GM18858 (cell line): ENCODE data around the gene LRRIQ4.

Source experiments
- ATAC-seq: cut with Tn5 transposase; IDR thresholded peaks from one replicate; pipeline ENCODE4 v1.9.1; 2021; ENCODE audit not compliant: unreplicated experiment

LRRIQ4 gene

DNA sequence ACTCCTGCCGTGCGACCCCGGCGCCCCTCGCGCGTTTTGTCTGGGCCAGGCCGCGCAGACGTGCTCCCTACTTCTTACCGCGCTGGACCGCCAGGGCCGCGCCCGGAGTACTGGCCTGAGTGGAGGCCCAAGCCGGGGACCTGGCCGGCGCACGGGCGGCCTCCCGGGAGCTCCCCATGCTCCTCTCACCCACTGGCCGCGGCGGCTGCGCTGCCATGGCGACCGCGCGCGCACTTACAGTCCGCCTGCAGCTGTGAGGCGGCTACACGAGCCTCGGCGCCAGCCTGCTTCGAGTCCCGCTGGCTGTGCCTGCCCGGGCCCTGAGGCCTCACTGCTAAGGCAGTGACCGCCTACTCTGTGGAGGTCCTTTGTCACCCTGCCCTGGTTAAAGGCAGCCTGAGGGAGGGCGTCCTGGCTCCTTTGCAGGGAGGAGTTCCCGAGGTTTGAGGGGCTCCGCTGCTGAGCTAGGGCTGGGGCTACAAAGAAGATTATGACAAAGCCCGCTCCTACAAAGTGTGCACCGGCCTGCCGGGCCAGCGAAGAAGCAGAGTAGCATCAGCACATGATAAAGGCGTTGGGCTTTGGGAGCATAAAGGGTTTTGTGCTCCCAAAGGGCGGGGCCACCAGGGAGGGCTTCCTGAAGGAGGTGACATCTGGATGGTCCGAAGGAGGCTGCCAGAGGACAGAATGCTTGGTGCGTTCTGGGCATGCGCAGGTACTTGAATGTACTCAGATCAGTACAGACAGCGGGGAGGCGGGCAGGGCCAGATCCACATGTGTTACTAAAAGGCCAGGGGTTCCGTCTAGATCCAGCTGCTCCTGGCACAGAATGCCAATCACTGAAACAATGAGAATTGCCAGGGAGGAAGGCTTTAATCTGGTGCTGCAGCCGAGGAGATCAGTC is at the start of gene LRRIQ4, which contains the start of gene LRRC34:
LRRIQ4 (plus strand) TSS at position 539 of the 904 bp plus-strand sequence. CDS start 9,052 bp downstream, outside the sequence.
LRRC34 (minus strand) TSS at position 573 of the 904 bp plus-strand sequence; CDS start at position 217, 356 bp downstream.
- ATAC-seq = peak; percentile 49

- ATAC-seq = peak; percentile 37
Measured at GRCh38 chr3:169764312-169764881, 48.3 kb upstream of the LRRIQ4 start.

DNA sequence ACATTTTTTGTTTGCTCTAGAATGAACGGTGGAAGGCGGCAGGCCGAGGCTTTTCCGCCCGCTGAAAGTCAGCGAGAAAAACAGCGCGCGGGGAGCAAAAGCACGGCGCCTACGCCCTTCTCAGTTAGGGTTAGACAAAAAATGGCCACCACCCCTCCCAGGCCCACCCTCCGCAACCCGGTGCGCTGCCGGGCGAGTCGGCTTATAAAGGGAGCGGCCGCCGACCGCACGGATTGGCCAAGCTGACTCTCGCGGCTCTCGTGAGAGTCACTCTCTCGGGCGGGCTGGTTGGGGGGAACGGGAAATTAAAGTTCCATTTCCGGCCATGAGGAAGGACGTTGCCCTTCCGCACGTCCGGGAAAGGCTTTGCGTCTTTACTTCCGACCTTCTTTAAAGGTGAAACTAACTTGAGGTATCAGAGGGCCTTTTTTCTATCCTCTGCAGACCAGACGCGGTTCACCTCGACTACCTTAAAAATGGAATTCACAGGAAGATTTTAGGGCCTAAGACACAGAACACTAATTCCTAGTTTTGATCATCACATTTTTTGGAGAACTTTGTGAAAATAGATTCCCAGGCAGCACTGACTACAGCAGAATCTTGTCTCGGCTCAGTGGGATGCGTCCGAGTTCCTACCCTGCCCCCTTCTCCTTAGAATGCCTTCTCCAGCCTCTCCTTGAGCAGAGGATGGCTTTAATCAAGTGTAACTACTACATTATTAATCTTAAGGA is 47.6 kb upstream of the LRRIQ4 start, which contains the start of gene TERC:
TERC (minus strand) TSS at position 179 of the 731 bp plus-strand sequence.
- ATAC-seq = peak; percentile 56

DNA sequence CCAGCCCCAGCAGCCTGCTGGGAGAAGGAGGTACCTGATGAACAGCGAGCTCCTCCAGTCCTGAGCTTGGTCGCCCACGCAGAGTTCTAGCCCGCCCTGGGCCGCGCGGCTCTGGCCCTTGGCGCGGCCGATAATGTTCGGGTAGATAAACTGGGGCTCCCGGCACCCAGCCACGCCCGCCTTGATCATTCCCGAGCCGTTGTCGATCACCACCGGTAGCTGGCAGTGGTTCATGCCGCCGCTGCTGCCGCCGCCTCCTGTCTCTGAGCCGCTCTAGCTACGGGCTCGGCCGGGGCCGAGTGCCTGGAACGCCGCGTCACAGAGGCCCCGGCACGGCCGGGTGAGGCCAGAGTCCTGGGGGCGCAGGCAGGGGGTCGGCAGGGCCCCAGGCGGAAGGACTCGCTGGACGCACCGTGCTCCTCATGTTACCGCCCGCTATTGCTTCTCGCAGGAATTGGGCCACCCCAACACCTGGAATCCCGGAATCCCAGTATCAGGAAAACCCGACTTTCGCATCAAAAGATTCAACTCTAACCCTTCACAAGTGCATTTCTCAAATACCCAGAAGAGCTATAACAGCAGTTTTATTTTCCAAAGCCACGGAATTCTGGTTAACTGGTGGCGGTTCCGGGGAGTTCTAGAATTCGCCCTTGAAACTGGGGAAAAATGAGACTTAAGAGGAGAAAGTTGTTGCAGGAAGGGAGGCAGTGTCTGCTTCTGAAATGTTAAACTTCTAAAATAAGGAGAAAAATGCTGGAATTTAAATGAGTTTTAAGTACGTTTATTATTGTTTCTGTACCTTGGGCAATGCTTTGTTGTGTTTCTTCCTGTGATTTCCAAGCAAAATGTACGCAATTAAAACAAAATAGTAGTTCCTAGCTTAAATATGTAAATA is 43.1 kb upstream of the LRRIQ4 start, which contains the start of gene ACTRT3:
ACTRT3 (minus strand) TSS at position 275 of the 895 bp plus-strand sequence; CDS start at position 234, 41 bp downstream.
- ATAC-seq = peak; percentile 20

GRCh38 chr3:169771497-169772304 is 41.0 kb upstream of the LRRIQ4 start:
- no peak for ATAC-seq

DNA sequence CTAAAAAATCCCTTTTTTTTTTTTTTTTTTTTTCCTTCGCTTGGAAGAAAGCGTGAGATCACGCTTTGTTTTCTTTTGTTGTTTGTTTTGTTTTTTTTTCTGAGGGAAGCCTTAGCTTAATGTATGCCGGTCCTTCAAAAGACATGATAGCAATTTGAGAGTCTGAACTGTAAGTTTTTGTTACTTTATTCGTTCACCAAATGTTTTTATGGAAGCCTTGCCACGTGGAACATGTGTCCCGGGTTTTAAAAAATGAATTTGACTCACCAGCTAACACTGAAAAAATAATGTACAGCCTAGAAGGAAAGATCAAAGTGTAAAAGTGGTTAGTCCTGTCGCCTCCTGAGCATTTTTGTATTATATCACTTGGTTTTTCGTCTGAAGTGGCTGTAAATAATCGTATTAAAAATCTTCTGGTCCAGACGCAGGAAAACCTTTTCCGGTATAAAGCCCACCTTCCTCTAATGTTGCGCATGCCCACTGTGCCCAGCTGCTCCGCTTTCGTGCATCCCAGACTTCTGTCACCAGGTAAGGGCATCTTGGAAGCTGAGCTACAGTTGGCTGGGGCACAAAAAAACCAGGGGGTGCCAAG is 40.3 kb upstream of the LRRIQ4 start:
- ATAC-seq = peak; percentile 0

DNA sequence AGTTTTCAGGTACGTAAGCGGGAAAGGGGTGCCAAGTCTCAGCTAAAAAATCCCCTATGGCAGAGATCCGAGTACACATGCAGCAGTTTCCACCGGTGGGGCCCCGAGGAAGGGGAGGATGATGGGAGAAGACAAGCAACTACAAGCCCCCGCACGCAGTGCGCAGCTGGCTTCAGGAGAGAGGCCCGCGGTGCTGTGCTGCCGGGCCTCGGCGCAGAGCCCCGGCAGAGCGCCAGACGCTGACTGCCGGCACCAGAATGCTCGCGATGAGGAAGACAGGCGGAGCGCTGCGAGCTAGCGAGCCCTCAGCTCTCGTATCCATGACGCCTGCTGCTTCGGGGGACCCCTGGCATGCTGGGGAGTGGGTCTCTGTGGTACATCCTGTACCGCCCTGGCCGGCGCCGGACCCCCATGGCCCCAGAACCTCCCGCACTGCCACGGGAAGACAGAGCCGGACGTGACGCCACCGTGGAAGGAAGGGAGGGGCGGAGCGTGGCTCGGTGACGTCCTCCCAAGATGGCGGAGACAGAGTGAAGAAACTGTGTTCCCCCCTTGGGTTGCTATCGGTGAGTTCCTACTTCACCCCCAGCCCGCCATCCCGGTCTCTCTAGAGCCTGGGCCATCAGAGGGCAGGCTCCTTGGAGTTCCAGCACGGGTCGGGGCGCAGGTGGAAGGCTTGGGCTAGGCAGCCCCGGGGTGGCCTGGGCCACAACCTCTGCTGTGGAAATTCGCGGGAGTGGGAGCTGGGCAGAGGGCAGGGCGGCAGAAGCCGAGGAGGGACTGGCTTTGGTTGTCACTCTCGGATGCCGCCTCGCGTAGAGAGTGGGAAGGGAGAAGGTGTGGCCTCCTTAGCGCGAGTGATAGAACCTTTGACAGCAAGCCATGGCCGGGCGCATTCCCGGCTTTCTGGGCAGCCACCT is 39.5 kb upstream of the LRRIQ4 start, which contains the start of gene MYNN:
MYNN (plus strand) TSS at position 500 of the 920 bp plus-strand sequence. CDS start 900 bp downstream, outside the sequence.
- peak; percentile 64 for ATAC-seq

DNA sequence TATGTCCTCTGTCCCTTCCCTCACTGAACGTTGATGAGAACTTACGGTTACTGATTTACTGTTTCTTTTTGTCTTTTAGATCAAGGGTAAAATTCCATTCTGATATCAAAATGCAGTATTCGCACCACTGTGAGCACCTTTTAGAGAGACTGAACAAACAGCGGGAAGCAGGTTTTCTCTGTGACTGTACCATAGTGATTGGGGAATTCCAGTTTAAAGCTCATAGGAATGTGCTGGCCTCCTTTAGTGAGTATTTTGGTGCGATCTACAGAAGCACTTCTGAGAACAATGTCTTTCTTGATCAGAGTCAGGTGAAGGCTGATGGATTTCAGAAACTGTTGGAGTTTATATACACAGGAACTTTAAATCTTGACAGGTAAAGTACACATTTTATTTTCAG is 38.5 kb upstream of the LRRIQ4 start:
- no peak for ATAC-seq

DNA sequence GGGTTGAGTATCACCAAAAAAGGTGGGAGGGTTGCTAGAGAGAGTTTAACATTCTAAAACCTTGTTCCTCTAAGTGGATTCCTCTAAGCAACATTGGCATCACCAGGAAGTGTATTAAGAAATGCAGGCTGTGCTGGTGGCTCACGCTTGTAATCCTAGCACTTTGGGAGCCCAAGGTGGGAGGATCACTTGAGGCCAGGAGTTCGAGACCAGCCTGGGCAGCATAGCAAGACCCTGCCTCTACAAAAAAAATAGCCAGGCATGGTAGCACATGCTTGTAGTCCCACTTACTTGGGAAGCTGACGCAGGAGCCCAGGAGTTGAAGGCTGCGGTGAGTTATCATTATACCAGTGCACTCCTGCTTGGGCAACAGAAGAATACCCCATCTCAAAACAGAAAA is 34.8 kb upstream of the LRRIQ4 start:
- ATAC-seq = no peak

DNA sequence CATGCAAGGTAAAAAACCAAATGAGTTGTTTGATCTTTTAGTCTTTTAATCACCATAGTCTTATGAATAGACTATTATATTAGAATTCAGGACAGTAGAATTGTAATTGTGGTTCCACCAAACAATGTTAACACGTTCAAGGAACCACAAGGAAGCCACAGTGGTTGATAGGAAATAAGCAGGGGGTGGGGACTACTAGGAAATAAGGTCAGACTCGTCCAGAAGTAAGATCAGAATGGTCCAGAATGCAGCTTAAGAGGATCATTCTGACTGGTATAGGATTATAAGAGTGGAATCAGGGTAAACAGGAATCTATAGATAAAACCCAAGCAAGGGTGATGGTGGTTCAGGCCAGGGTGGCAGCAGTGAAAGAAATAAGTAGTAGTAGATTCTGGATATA is 31.9 kb upstream of the LRRIQ4 start:
- no peak for ATAC-seq

DNA sequence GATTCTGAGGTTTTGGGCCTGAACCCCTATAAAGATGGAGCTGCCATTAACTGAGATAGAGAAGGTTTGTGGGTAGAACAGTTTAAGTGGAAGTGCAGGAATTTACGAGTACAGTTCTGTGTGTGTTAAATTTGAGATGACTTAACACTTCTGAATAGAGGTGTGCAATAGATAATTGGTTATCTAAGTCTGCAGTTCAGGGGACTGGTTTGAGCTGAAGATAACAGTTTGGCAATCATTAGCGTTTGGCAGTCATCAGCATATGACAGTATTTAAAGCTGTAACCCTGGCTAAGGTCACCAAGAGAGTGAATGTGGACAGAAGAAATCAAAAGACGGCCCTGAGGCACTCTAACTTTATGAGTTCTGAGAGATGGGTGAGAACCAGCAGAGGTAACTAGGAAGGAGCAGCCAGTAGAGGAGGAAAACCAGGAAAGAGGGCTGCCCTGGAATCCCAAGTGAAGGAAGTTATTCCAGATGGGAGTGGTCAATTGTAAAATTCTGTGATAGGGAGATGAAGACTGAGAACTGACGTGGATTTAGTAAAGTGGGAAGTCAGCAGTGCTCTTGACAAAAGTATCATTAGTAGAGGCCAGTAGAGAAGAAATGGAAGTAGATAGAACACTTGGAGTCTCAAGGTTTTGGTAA is 31.3 kb upstream of the LRRIQ4 start:
- no peak for ATAC-seq

GRCh38 chr3:169787120-169787519 is 25.6 kb upstream of the LRRIQ4 start:
- no peak for ATAC-seq

DNA sequence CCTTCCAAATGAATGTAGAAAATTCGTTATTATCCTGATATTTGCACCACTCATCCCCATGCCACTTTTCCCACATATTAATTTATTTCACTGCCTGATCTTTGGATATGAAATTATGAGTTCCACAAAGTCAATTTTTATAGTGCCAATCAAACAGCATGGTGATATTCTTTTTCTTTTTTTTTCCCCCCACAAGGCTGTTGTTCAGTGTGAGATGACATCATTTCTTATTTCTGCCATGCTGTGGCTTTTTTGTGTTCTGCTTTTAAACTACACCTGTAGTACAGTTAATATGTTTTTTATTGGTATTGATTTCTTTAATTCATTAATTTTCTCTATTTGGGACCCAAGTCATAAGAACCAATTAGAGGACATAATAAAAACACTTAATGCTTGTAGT is 24.9 kb upstream of the LRRIQ4 start:
- ATAC-seq = no peak

DNA sequence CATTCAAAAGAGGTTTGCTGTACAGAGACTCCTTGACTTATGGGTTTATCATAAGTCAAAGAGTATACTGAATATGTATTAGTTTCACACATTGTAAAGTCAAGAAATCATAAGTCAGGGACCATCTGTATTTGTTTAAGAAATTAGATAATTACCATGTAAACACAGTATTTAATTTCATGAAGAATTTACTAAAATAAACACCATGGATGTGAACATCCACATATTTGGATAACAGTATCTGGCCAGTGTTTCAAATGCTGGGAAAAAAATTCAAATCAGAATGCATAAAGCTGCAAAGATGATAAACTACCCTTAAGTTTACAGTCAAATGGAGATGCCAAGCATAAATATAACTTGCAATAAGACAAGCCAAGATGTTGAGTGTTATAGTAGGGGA is 22.5 kb upstream of the LRRIQ4 start:
- ATAC-seq = no peak

DNA sequence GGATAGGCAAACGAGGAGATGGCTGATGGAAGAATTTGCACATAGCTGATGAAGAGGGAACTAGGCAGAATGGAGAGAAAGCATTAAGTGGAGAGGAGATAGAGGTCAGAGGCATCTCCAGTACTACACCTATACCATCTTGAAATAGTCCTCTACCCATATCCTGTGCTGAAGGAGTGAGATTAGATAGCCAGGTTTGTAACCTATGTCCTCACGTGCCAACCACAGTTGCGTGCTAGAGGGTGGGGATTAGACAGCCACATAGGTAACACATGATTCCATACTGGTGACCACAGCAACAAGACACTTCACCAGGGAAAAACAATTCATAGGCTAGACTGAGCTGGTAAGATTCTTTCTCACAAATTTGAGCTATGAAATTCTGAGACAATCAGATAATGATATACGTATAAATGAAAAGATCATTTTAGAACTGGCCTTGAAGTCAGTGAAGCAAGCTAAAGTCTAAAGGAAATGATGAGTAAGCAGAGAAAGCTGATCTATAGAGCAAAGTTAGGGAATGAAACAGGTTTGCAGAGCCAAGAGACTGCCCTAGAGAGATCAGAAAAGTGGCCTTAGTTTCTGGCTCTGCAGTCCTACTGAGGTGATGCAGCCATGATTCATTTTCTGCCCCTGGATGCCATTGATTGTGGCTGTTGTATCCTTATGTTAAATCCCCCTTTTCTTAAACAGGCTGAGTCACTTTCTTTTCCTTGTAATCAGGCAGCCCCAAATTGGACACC is 21.8 kb upstream of the LRRIQ4 start:
- no peak for ATAC-seq

DNA sequence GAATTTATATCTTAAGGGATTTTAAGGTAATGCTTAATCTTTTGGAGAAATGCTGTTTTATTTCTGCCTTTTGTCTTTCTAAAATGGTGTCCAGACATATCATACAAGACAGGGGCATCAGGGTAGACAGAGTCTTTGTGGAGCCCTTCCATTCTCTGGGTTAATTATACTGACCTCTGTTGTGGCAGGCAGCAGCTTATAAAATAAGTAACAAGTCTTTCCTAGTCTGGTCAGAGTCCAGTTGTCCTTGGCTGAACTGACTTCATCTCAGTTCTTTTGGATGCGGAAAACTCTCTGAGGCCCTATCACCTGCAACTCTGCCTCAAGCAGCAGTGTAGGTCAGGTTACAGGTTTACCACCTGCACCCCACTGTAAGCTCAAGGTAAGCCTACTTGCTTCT is 20.3 kb upstream of the LRRIQ4 start:
- no peak for ATAC-seq

- ATAC-seq = no peak
Measured at GRCh38 chr3:169804681-169805080, 8.0 kb upstream of the LRRIQ4 start.
